ENCODE measurements around the gene INVS.

DNA sequence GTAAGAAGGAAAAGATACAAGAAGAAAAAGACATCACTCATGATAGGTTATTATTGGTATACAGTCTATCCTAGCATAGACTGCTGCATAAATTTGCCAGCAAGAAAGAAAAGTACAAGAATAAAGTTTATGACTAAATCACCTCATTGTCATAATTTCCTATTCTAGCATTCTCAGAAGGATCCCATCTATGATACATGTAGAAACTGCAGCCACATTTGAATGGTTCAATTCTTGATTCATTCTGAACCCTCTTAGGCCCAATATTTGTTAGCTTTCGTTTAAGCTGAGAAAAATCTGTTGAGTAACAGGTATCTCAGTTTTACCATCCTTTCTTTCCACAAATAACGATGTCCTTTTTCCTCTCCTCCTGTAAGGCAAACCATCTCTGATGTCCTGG, 21.2 kb downstream of the INVS start:
- TF ChIP-seq POLR2A (IDR thresholded peaks at IDR 0.05), result no peak
- TF ChIP-seq, protein P1, sequence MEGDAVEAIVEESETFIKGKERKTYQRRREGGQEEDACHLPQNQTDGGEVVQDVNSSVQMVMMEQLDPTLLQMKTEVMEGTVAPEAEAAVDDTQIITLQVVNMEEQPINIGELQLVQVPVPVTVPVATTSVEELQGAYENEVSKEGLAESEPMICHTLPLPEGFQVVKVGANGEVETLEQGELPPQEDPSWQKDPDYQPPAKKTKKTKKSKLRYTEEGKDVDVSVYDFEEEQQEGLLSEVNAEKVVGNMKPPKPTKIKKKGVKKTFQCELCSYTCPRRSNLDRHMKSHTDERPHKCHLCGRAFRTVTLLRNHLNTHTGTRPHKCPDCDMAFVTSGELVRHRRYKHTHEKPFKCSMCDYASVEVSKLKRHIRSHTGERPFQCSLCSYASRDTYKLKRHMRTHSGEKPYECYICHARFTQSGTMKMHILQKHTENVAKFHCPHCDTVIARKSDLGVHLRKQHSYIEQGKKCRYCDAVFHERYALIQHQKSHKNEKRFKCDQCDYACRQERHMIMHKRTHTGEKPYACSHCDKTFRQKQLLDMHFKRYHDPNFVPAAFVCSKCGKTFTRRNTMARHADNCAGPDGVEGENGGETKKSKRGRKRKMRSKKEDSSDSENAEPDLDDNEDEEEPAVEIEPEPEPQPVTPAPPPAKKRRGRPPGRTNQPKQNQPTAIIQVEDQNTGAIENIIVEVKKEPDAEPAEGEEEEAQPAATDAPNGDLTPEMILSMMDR (IDR thresholded peaks at IDR 0.05), result no peak
